A549 (cell line): ENCODE data around the gene PHKB. TPM values are rescaled to one million over a fixed set of nuclear protein-coding genes. Genes with fewer than 3 reads are reported as not detected.

Source experiments
- ATAC-seq, 2 experiments: fragments of 200-7000 bp in 1 of 2; fragments of >200 bp in 1 of 2; cut with Nextera tagmentation in 1 of 2; cut with Tn5 transposase in 1 of 2; 3 replicates each; pipeline versions ENCODE4 v1.8.0 to v1.9.1; 2018 to 2020; ENCODE audit warnings: mild to moderate bottlenecking in 1 of 2, moderate library complexity in 1 of 2
- CTCF ChIA-PET: fragments of 300-600 bp; sonication (Branson Sonifier 250); formaldehyde crosslinking; extraction: SDS; loops from one replicate; lab custom pipeline; 2021; ENCODE audit warnings: antibody characterized with exemption, inconsistent platforms; lab: Yijun Ruan, JAX
- POLR2A ChIA-PET: fragments of 350-600 bp; formaldehyde crosslinking; extraction: SDS; loops from one replicate; lab custom pipeline; 2021; ENCODE audit warnings: antibody characterized with exemption, inconsistent platforms; lab: Yijun Ruan, JAX
- DNase-seq, 2 experiments: peaks; one replicate each; pipeline versions ENCODE4 v3.0.0 to v3.0.0-alpha.2; 2011 to 2016; ENCODE audit warnings: low read depth in 1 of 2, low spot score in 1 of 2
- FAIRE-seq: peaks from 2 replicates; lab custom pipeline; 2011; peaks lifted over from hg19 to GRCh38; lab: Jason Lieb, UNC
- H3K27ac ChIP-seq, 2 experiments: fragments of >200 bp; sonication (Bioruptor Twin); formaldehyde crosslinking; 3 replicates each; pipeline ENCODE4 v1.5.1; 2016 to 2017
- H3K4me1 ChIP-seq: fragments of >200 bp; sonication (Bioruptor Twin); formaldehyde crosslinking; 3 replicates; pipeline ENCODE4 v1.6.1; 2016
- H3K4me2 ChIP-seq: fragments of >200 bp; sonication (Bioruptor Twin); formaldehyde crosslinking; 3 replicates; pipeline ENCODE4 v1.6.1; 2016
- H3K4me3 ChIP-seq: fragments of >200 bp; sonication (Bioruptor Twin); formaldehyde crosslinking; 3 replicates; pipeline ENCODE4 v1.5.1; 2016
- H3K9me3 ChIP-seq: fragments of >200 bp; sonication (Bioruptor Twin); formaldehyde crosslinking; 3 replicates; pipeline ENCODE4 v1.6.1; 2016
- ATOH8 ChIP-seq: fragments of 250-450 bp; sonication (Bioruptor Pico); IDR thresholded peaks from 2 replicates; pipeline ENCODE4 v1.5.0; 2020; ENCODE audit warnings: low read depth, mild to moderate bottlenecking, moderate library complexity
- BCL3 ChIP-seq: fragments of >200 bp; sonication (Bioruptor Twin); formaldehyde crosslinking; IDR thresholded peaks from 3 replicates; pipeline ENCODE4 v1.6.1; 2016
- CBX2 ChIP-seq: fragments of 200-600 bp; sonication (generic); IDR thresholded peaks from 2 replicates; pipeline ENCODE4 v1.6.1; 2016; ENCODE audit warnings: low read depth, mild to moderate bottlenecking, borderline replicate concordance
- FOSB ChIP-seq: fragments of 250-450 bp; sonication (Bioruptor Pico); IDR thresholded peaks from 2 replicates; pipeline ENCODE4 v1.5.0; 2020; ENCODE audit warnings: mild to moderate bottlenecking, moderate library complexity
- HOXB13 ChIP-seq: fragments of 250-450 bp; sonication (Bioruptor Pico); IDR thresholded peaks from 2 replicates; pipeline ENCODE4 v1.5.0; 2020; ENCODE audit warnings: low read depth, mild to moderate bottlenecking, moderate library complexity
- HOXB5 ChIP-seq: fragments of 250-450 bp; sonication (Bioruptor Pico); IDR thresholded peaks from 2 replicates; pipeline ENCODE4 v1.5.0; 2020; ENCODE audit warnings: mild to moderate bottlenecking, moderate library complexity
- JUN ChIP-seq, 2 experiments: fragments of >200 bp; sonication (Bioruptor Twin); formaldehyde crosslinking; IDR thresholded peaks; 2 replicates in 1 of 2; 3 replicates in 1 of 2; pipeline ENCODE4 v1.6.1; 2016 to 2017
- KDM1A ChIP-seq: fragments of 200-600 bp; sonication (generic); IDR thresholded peaks from 2 replicates; pipeline ENCODE4 v1.6.1; 2016; ENCODE audit warnings: low read depth, mild to moderate bottlenecking
- MAFK ChIP-seq: fragments of 450-650 bp; IDR thresholded peaks from 2 replicates; pipeline ENCODE4 v1.6.1; 2014; ENCODE audit not compliant: partially characterized antibody
- MAX ChIP-seq: IDR thresholded peaks from 2 replicates; pipeline ENCODE4 v1.6.1; 2012
- MAZ ChIP-seq: fragments of 150-350 bp; IDR thresholded peaks from 2 replicates; pipeline ENCODE4 v1.6.1; 2014; ENCODE audit warnings: antibody characterized with exemption, low read depth, low read length, borderline replicate concordance
- NFE2L2 ChIP-seq: fragments of 150-350 bp; conservative IDR thresholded peaks from 2 replicates; pipeline ENCODE4 v1.6.1; 2014; ENCODE audit warnings: low read length
- NR3C1 ChIP-seq: fragments of >200 bp; sonication (Bioruptor Twin); formaldehyde crosslinking; IDR thresholded peaks from 3 replicates; pipeline ENCODE4 v1.6.1; 2017
- PHF8 ChIP-seq: fragments of 200-600 bp; sonication (generic); IDR thresholded peaks from 2 replicates; pipeline ENCODE4 v1.6.1; 2016; ENCODE audit warnings: low read depth, mild to moderate bottlenecking, antibody characterized with exemption, moderate library complexity, borderline replicate concordance
- POLR2A ChIP-seq: IDR thresholded peaks from 2 replicates; pipeline ENCODE4 v1.6.1; 2012; ENCODE audit warnings: mild to moderate bottlenecking, low read length
- REST ChIP-seq: fragments of 200-600 bp; sonication (generic); IDR thresholded peaks from 2 replicates; pipeline ENCODE4 v1.6.1; 2016; ENCODE audit warnings: antibody characterized with exemption, mild to moderate bottlenecking, moderate library complexity
- TFCP2L1 ChIP-seq: fragments of 250-450 bp; sonication (Bioruptor Pico); IDR thresholded peaks from 2 replicates; pipeline ENCODE4 v1.5.0; 2021; ENCODE audit warnings: mild to moderate bottlenecking
- TP53 ChIP-seq: fragments of 250-450 bp; sonication (Bioruptor Pico); IDR thresholded peaks from 2 replicates; pipeline ENCODE4 v1.5.0; 2021; ENCODE audit warnings: mild to moderate bottlenecking, moderate library complexity
- ZC3H11A ChIP-seq: fragments of 450-650 bp; IDR thresholded peaks from 2 replicates; pipeline ENCODE4 v1.6.1; 2014; ENCODE audit warnings: antibody characterized with exemption, mild to moderate bottlenecking
- ZSCAN20 ChIP-seq: fragments of 250-450 bp; sonication (Bioruptor Pico); IDR thresholded peaks from 2 replicates; pipeline ENCODE4 v1.8.0; 2022; ENCODE audit warnings: mild to moderate bottlenecking, moderate library complexity
- WGBS: methylation state at CpG from one replicate; pipeline ENCODE4 v1.1.6; 2017; ENCODE audit errors: missing lambda C conversion rate; 5-methylcytosine and 5-hydroxymethylcytosine counted together
- polyA plus RNA-seq, 4 experiments: library from polyadenylated mRNA; depleted of rRNA in 3 of 4; stranded (reverse); fragments of >200 nt; fragmentation: RNase III in 1 of 4; extraction: RNeasy Plus Mini Kit Qiagen cat#74134 plus additional on column Dnase treatment in 1 of 4; gene quantifications; 2 replicates in 3 of 4; 3 replicates in 1 of 4; pipeline ENCODE4 v1.2.3, GENCODE V29; 2011 to 2017
- TF ChIP-seq, protein P1 (sequence below): IDR thresholded peaks from 2 replicates; pipeline ENCODE4 v1.6.1; 2012; ENCODE audit warnings: low read depth, borderline replicate concordance

The PHKB gene
- polyA plus RNA-seq, 2 of the 4 experiments (the other 2 are of a cell fraction), result 33.2 to 96.8 TPM

- TF ChIP-seq ATOH8 (no peak), TFCP2L1 (CRISPR knock-in tag) (no peak), KDM1A (no peak)
These were observed 152.1 kb downstream of the PHKB start (continued) for GRCh38 chr16:47613251-47613650.

- ChIA-PET POLR2A (no interaction called here), CTCF (interaction anchor here (0.6 kb wide), 1 partner anchor 13 kb away, joined by 4 read pairs; no protein-coding TSS in a partner anchor)
- H3K9me3 ChIP-seq, result no peaks in the 10 kb centered on the region
- no peak overlapping the region for H3K27ac ChIP-seq
- no peaks in the 10 kb centered on the region for H3K4me1 ChIP-seq
- no peak for FAIRE-seq
- ATAC-seq, result no peak
- TF ChIP-seq MAFK (peak; percentile 37), FOSB (CRISPR knock-in tag) (no peak), TP53 (CRISPR knock-in tag) (no peak), ZSCAN20 (CRISPR knock-in tag) (no peak), ZC3H11A (no peak), HOXB5 (CRISPR knock-in tag) (no peak)
- no peak overlapping the region for H3K4me2 ChIP-seq
- WGBS, result 95% methylated on average over 3 of the region's 3 CpGs
- no peak overlapping the region for H3K4me3 ChIP-seq
- DNase-seq, result no peak
These were observed 156.6 kb downstream of the PHKB start for GRCh38 chr16:47617732-47618131.

DNA sequence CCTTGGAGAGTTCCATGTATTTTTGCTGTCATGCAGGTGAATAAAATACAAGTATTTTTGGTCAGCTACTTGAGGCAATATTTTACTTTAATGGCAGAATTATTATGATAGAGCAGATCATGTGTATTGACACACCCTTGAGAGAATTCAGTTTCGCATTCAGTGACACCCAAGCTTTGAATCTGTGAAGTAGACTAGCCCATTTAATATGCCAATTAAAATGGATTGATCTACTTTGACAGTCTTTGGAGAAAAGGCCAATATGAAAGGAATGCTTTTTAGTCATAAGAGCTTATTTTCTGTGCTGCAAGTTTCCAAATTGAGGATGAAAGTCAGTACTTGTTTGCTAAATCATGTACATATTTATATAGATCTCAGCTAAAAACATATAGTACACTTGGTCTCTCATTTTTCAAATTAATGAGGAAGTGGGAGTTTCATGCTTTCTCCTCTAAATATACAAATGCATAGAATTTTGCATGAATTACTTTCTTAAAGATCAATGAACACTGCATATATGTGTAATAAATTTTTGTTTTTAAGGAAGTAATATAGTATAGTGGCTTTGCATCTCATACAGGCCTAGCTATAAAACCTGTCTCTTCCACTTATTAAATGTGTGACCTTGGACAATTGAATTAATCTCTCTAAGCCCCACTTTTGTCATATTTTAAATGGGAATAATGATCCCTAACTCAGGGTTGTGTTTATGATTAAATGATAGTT, 161.5 kb downstream of the PHKB start:
- Histone ChIP-seq H3K9me3 (no peaks in the 10 kb centered on the region), H3K4me1 (no peaks in the 10 kb centered on the region), H3K27ac (no peak overlapping the region), H3K4me2 (no peak overlapping the region), H3K4me3 (no peak overlapping the region)
- CTCF ChIA-PET, result no interaction called here
- no peak for ATAC-seq
- POLR2A ChIA-PET, result no interaction called here
- DNase-seq, result no peak
- TF ChIP-seq NR3C1 (no peak), CBX2 (no peak), HOXB13 (CRISPR knock-in tag) (no peak), MAZ (no peak), NFE2L2 (no peak), PHF8 (no peak), MAFK (no peak), REST (no peak), TP53 (CRISPR knock-in tag) (no peak), POLR2A (no peak), TFCP2L1 (CRISPR knock-in tag) (no peak), MAX (no peak), JUN (IDR thresholded peaks at IDR 0.05) (no peak), BCL3 (no peak), HOXB5 (CRISPR knock-in tag) (no peak)
- TF ChIP-seq, protein P1, sequence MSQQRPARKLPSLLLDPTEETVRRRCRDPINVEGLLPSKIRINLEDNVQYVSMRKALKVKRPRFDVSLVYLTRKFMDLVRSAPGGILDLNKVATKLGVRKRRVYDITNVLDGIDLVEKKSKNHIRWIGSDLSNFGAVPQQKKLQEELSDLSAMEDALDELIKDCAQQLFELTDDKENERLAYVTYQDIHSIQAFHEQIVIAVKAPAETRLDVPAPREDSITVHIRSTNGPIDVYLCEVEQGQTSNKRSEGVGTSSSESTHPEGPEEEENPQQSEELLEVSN, result no peak
- TF ChIP-seq, all 56 proteins: peak for 0
- WGBS, result 94% methylated on average over 1 of the region's 1 CpG
- FAIRE-seq, result no peak
